Gastrocnemius medialis (tissue), 4 donors: ENCODE data around the gene HEATR5A. TPM values are rescaled to one million over a fixed set of nuclear protein-coding genes. Genes with fewer than 3 reads are reported as not detected.

Experiments used
- ATAC-seq, 2 donors: fragments of 150-250 bp; one replicate each; pipeline ENCODE4 v1.9.1; 2016
- DNase-seq, 2 donors: peaks; one replicate each; pipeline ENCODE4 v3.0.0-alpha.2; 2019
- H3K27ac ChIP-seq, 4 donors: fragments of 200-600 bp; sonication (generic); 1 replicate in 1 of 4; 2 replicates in 3 of 4; pipeline ENCODE4 v1.5.1; 2016 to 2018; ENCODE audit warnings: mild to moderate bottlenecking in 2 of 4, moderate library complexity in 1 of 4
- H3K27me3 ChIP-seq, 3 donors: fragments of 200-600 bp; sonication (generic) in 2 of 3; 1 replicate in 1 of 3; 2 replicates in 2 of 3; pipeline versions ENCODE4 v1.5.1 to v1.6.0; 2016 to 2019; ENCODE audit warnings: mild to moderate bottlenecking in 1 of 3, moderate library complexity in 1 of 3
- H3K36me3 ChIP-seq, 2 donors: fragments of 200-600 bp; sonication (generic) in 1 of 2; one replicate each; pipeline ENCODE4 v1.5.1; 2017 to 2018
- H3K4me1 ChIP-seq, 2 donors: fragments of 200-600 bp; sonication (generic) in 1 of 2; one replicate each; pipeline ENCODE4 v1.5.1; 2016 to 2017; ENCODE audit warnings: mild to moderate bottlenecking in 2 of 2
- H3K4me3 ChIP-seq, 4 donors: fragments of 200-600 bp; sonication (generic) in 3 of 4; 1 replicate in 1 of 4; 2 replicates in 3 of 4; pipeline ENCODE4 v1.5.1; 2016 to 2019; ENCODE audit warnings: mild to moderate bottlenecking in 2 of 4
- H3K9me3 ChIP-seq, 3 donors: fragments of 200-600 bp; sonication (generic) in 2 of 3; 1 replicate in 1 of 3; 2 replicates in 2 of 3; pipeline ENCODE4 v1.5.1; 2016 to 2019
- CTCF ChIP-seq, 5 experiments: fragments of 450-650 bp in 3 of 5; fragments of 200-600 bp in 2 of 5; sonication (generic) in 2 of 5; IDR thresholded peaks in 4 of 5; conservative IDR thresholded peaks in 1 of 5; 1 replicate in 4 of 5; 2 replicates in 1 of 5; pipeline ENCODE4 v1.5.1; 2016 to 2019; ENCODE audit warnings: antibody characterized with exemption in 5 of 5, mild to moderate bottlenecking in 3 of 5, moderate library complexity in 3 of 5
- POLR2A ChIP-seq, 2 donors: fragments of 450-650 bp; IDR thresholded peaks; one replicate each; pipeline ENCODE4 v1.6.1; 2017; ENCODE audit warnings: antibody characterized with exemption in 2 of 2, mild to moderate bottlenecking in 2 of 2, moderate library complexity in 2 of 2
- in situ Hi-C, 4 donors: fragments of 200-750 bp; cut with MboI; loops; one replicate each; pipeline versions ENCODE4 v1.15.0 to v1.8.0; 2017; ENCODE audit warnings: low sequenced_read_pairs in 4 of 4
- intact Hi-C: fragments of 100-400 bp; cut with DNase I; formaldehyde crosslinking; loops from one replicate; pipeline ENCODE4 v1.15.1; 2023; ENCODE audit warnings: low total_unique reads
- total RNA-seq, 4 donors: library from RNA; depleted of rRNA; stranded (reverse); fragments of >200 nt; gene quantifications; one replicate each; pipeline versions ENCODE4 v1.1.0 to v1.2.3, GENCODE V29; 2016

Gene HEATR5A
- total RNA-seq, 4 donors from 2014 or later = 11.3 to 39.7 (median 19.3) TPM

GRCh38 chr14:31457665-31458659, 37.6 kb upstream of the HEATR5A start:
- H3K27me3 ChIP-seq = no peaks in the 10 kb centered on the region
- DNase-seq (no peak), ATAC-seq (no peak)
- H3K9me3 ChIP-seq = no peaks in the 10 kb centered on the region
- in situ Hi-C loops (no loop called here), intact Hi-C loops (loop anchor here (1.0 to 2.0 kb wide), 3 partner anchors 37 to 619 kb away; partner anchors contain the start of genes ARHGAP5, HEATR5A and NUBPL)
- H3K4me1 ChIP-seq = peaks cover 9 to 11% of the 10 kb centered on the region in 2 donors
- peaks cover 0 to 1% of the 10 kb centered on the region in 2 donors for H3K36me3 ChIP-seq
- peak overlapping the region; percentile 85 to 90 (median 89) for H3K27ac ChIP-seq
- H3K4me3 ChIP-seq = peak overlapping the region; percentile 68 to 79 (median 74)
- no peak for TF ChIP-seq POLR2A (IDR thresholded peaks at IDR 0.05)
- no peak for TF ChIP-seq CTCF (IDR thresholded peaks at IDR 0.05 in 4 of 5, conservative IDR thresholded peaks at IDR 0.05 in 1 of 5)

DNA sequence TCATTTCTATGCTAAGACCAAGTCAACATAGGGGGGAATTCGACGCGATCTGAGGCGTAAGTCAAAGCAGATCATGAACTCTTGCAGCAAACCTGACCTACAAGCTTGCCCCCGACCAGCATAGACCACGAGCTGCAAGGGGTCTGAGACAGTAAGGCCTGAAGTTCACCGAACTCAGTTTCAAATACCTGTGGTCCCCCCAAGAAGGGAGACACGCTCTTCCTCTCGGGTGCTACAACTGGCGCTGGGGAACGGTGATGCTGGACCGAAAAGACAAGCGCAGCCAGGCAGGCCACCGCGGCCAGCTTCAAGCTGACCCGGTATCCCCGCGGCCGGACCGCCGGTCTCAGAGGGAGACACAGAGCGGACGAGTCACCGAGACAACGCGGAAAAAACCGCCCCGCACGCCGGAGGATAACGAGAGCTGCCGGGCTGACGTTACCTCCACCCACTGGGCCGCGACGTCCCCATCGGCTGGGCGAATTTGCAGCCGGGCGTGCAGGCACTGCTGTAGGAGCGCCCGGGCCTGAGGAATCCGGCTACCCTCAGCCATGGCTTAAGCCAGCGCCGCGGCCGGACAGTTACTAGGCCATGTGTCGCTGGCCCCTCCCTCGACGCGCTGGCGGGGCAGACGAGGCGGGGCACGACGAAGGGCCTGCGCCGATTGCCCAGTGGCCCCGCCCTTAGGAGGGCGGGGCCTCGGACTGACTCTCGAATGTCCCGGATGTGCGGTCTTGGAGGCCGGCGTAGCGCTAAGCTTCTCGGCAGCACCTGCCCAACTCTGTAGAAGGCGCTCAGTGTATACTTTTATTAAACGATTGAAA, 36.7 kb upstream of the HEATR5A start, which contains the start of gene DTD2:
Gene DTD2 (minus strand): TSS at position 666 of the 824 bp plus-strand sequence. CDS start 113 bp downstream, at position 553.
- peak; percentile 89 to 93 for DNase-seq
- no peaks in the 10 kb centered on the region for H3K27me3 ChIP-seq
- H3K9me3 ChIP-seq = no peaks in the 10 kb centered on the region
- H3K4me1 ChIP-seq = peaks cover 9 to 11% of the 10 kb centered on the region in 2 donors
- intact Hi-C loops (loop anchor here (1.0 to 2.0 kb wide), 3 partner anchors 36 to 620 kb away; partner anchors contain the start of genes ARHGAP5, HEATR5A and NUBPL), in situ Hi-C loops (no loop called here)
- ATAC-seq = peak; percentile 97 to 98
- H3K4me3 ChIP-seq = peak within 1 kb of the TSS; percentile 68 to 79 (median 74)
- H3K27ac ChIP-seq = peak within 1 kb of the TSS; percentile 85 to 90 (median 89)
- TF ChIP-seq CTCF (IDR thresholded peaks at IDR 0.05 in 4 of 5, conservative IDR thresholded peaks at IDR 0.05 in 1 of 5) (no peak), POLR2A (IDR thresholded peaks at IDR 0.05) (peak; percentile 56 to 80)
- peaks cover 0 to 10% of the 10 kb centered on the region in 2 donors for H3K36me3 ChIP-seq

GRCh38 chr14:31449971-31450610, 29.7 kb upstream of the HEATR5A start:
- H3K36me3 ChIP-seq = peaks cover 0 to 26% of the 10 kb centered on the region in 2 donors
- TF ChIP-seq POLR2A (IDR thresholded peaks at IDR 0.05) (no peak), CTCF (IDR thresholded peaks at IDR 0.05 in 4 of 5, conservative IDR thresholded peaks at IDR 0.05 in 1 of 5) (peak in 3 of 5 experiments; percentile 16 to 42 (median 23))
- no peak overlapping the region for H3K27ac ChIP-seq
- DNase-seq (no peak), ATAC-seq (no peak)
- no peaks in the 10 kb centered on the region for H3K4me1 ChIP-seq
- H3K4me3 ChIP-seq = no peak overlapping the region
- in situ Hi-C loops (no loop called here), intact Hi-C loops (no loop called here)
- H3K27me3 ChIP-seq = no peaks in the 10 kb centered on the region
- no peaks in the 10 kb centered on the region for H3K9me3 ChIP-seq

- no peak overlapping the region for H3K27ac ChIP-seq
- H3K9me3 ChIP-seq = no peaks in the 10 kb centered on the region
- H3K36me3 ChIP-seq = peaks cover 0 to 26% of the 10 kb centered on the region in 2 donors
- TF ChIP-seq POLR2A (IDR thresholded peaks at IDR 0.05) = no peak
- TF ChIP-seq CTCF (IDR thresholded peaks at IDR 0.05 in 4 of 5, conservative IDR thresholded peaks at IDR 0.05 in 1 of 5) = no peak
- no peak for ATAC-seq
- no peak for DNase-seq
- intact Hi-C loops = no loop called here
- H3K4me1 ChIP-seq = no peaks in the 10 kb centered on the region
- H3K27me3 ChIP-seq = no peaks in the 10 kb centered on the region
- in situ Hi-C loops = no loop called here
- no peak overlapping the region for H3K4me3 ChIP-seq
Observed at GRCh38 chr14:31449136-31449535, 28.8 kb upstream of the HEATR5A start.
